Endothelial cell of umbilical vein (primary cell): ENCODE data around the gene FOXP1. TPM values are rescaled to one million over a fixed set of nuclear protein-coding genes. Genes with fewer than 3 reads are reported as not detected.
A peak's percentile ranks its signal among the peaks of the same experiment; 100 is the strongest.

Experiments
- BruUV-seq: library from RNA; stranded (reverse); fragments of 400-500 nt; replicated peaks from 2 replicates; lab custom pipeline; 2021; lab: Mats Ljungman, UMichigan
- CTCF ChIA-PET: fragments of 300-600, 350-600 bp; sonication (Branson Sonifier 250); formaldehyde crosslinking; loops from one replicate; lab custom pipeline; 2021; ENCODE audit warnings: antibody characterized with exemption, inconsistent platforms; lab: Charles Lee
- POLR2A ChIA-PET: fragments of 300-600, 350-600 bp; sonication (Branson Sonifier 250); formaldehyde crosslinking; loops from one replicate; lab custom pipeline; 2021; ENCODE audit warnings: antibody characterized with exemption, inconsistent platforms; lab: Charles Lee
- DNase-seq: peaks from one replicate; pipeline ENCODE4 v3.0.0-alpha.2; 2011; ENCODE audit warnings: low read depth, low spot score
- FAIRE-seq: peaks from 2 replicates; lab custom pipeline; 2011; peaks lifted over from hg19 to GRCh38; lab: Jason Lieb, UNC
- H2AFZ ChIP-seq: 2 replicates; pipeline ENCODE4 v1.6.0; 2012; ENCODE audit warnings: low read depth, low read length, control low read depth, inconsistent platforms
- H3K27ac ChIP-seq: 2 replicates; pipeline ENCODE4 v1.5.1; 2011; ENCODE audit warnings: low read depth, mild to moderate bottlenecking, control low read depth, low read length, moderate library complexity; ENCODE audit not compliant: insufficient read depth
- H3K27me3 ChIP-seq, 2 experiments: 2 replicates each; pipeline versions ENCODE4 v1.6.0 to v1.6.1; 2011; ENCODE audit warnings: low read length in 2 of 2, mixed read lengths in 1 of 2; ENCODE audit not compliant: control insufficient read depth in 2 of 2, insufficient read depth in 2 of 2
- H3K36me3 ChIP-seq, 2 experiments: 2 replicates in 1 of 2; 3 replicates in 1 of 2; pipeline ENCODE4 v1.5.1; 2011; ENCODE audit warnings: low read length in 2 of 2, mild to moderate bottlenecking in 1 of 2, moderate library complexity in 1 of 2; ENCODE audit not compliant: control insufficient read depth in 2 of 2, insufficient read depth in 2 of 2; ENCODE audit errors: extremely low read depth in 1 of 2
- H3K4me1 ChIP-seq: 3 replicates; pipeline ENCODE4 v1.5.1; 2011; ENCODE audit warnings: mild to moderate bottlenecking, low read length; ENCODE audit not compliant: control insufficient read depth, insufficient read depth; ENCODE audit errors: extremely low read depth
- H3K4me2 ChIP-seq: 2 replicates; pipeline ENCODE4 v1.6.1; 2011; ENCODE audit warnings: low read length, control low read depth, mixed read lengths; ENCODE audit not compliant: insufficient read depth
- H3K4me3 ChIP-seq, 3 experiments: fragments of 200-600 bp in 1 of 3; sonication (generic), shearing (Covaris generic) in 1 of 3; replicated peaks in 1 of 3; 2 replicates each; pipeline ENCODE4 v1.5.1; 2011 to 2016; ENCODE audit warnings: control low read depth in 3 of 3, low read length in 3 of 3, mild to moderate bottlenecking in 2 of 3, inconsistent platforms in 1 of 3, low read depth in 1 of 3, moderate library complexity in 1 of 3; ENCODE audit not compliant: insufficient read depth in 1 of 3
- H3K79me2 ChIP-seq: 2 replicates; pipeline ENCODE4 v1.6.0; 2012; ENCODE audit warnings: low read length, inconsistent platforms; ENCODE audit not compliant: control insufficient read depth, insufficient read depth
- H3K9ac ChIP-seq: replicated peaks from 2 replicates; pipeline ENCODE3; 2011; ENCODE audit warnings: low read length, control low read depth; ENCODE audit not compliant: insufficient read depth; ENCODE audit errors: extremely low read depth
- H3K9me1 ChIP-seq: replicated peaks from 3 replicates; pipeline ENCODE4 v1.6.0; 2011; ENCODE audit warnings: mild to moderate bottlenecking, low read length; ENCODE audit not compliant: control insufficient read depth, insufficient read depth; ENCODE audit errors: extremely low read depth
- H3K9me3 ChIP-seq: replicated peaks from 2 replicates; pipeline ENCODE4 v1.5.1; 2012; ENCODE audit warnings: low read length, inconsistent platforms; ENCODE audit not compliant: control insufficient read depth, insufficient read depth
- H4K20me1 ChIP-seq: replicated peaks from 2 replicates; pipeline ENCODE3; 2011; ENCODE audit warnings: mild to moderate bottlenecking, low read length; ENCODE audit not compliant: control insufficient read depth, insufficient read depth; ENCODE audit errors: extremely low read depth
- EZH2 ChIP-seq: IDR thresholded peaks from 2 replicates; pipeline ENCODE4 v1.6.1; 2012; ENCODE audit warnings: borderline replicate concordance, low read depth, mild to moderate bottlenecking, moderate library complexity, low read length, inconsistent platforms; ENCODE audit not compliant: severe bottlenecking
- FOS ChIP-seq: IDR thresholded peaks from 2 replicates; pipeline ENCODE4 v1.6.1; 2011; ENCODE audit warnings: mild to moderate bottlenecking, low read length, moderate library complexity, borderline replicate concordance; ENCODE audit not compliant: insufficient read depth
- GATA2 ChIP-seq: IDR thresholded peaks from 2 replicates; pipeline ENCODE4 v1.7.0; 2011; ENCODE audit warnings: low read depth, mild to moderate bottlenecking, moderate library complexity, mixed read lengths, low read length; ENCODE audit not compliant: insufficient read length, insufficient read depth
- JUN ChIP-seq: IDR thresholded peaks from 2 replicates; pipeline ENCODE4 v1.6.1; 2011; ENCODE audit warnings: borderline replicate concordance, low read depth; ENCODE audit not compliant: insufficient read length, insufficient read depth
- MYC ChIP-seq: IDR thresholded peaks from one replicate; pipeline ENCODE4 v1.6.1; 2011; ENCODE audit warnings: mild to moderate bottlenecking, low read depth, low read length
- POLR2A ChIP-seq: IDR thresholded peaks from 2 replicates; pipeline ENCODE4 v1.6.1; 2012; ENCODE audit warnings: low read depth, mild to moderate bottlenecking, control low read depth, low read length
- POLR2AphosphoS5 ChIP-seq: IDR thresholded peaks from 2 replicates; pipeline ENCODE4 v1.6.1; 2012; ENCODE audit warnings: low read depth, mild to moderate bottlenecking, control low read depth, low read length, moderate library complexity; ENCODE audit not compliant: insufficient read depth
- dilution Hi-C: fragments of 300-500 bp; cut with MboI; formaldehyde crosslinking; loops from one replicate; pipeline ENCODE4 v1.15.0; 2019; ENCODE audit warnings: low sequenced_read_pairs; ENCODE audit not compliant: extremely low pct_ligation_motif_present
- intact Hi-C: fragments of 100-400 bp; cut with micrococcal nuclease; formaldehyde crosslinking; loops from one replicate; pipeline ENCODE4 v1.10.0; 2022
- polyA plus RNA-seq, 4 experiments: library from polyadenylated mRNA; depleted of rRNA in 3 of 4; stranded (reverse) in 3 of 4; unstranded in 1 of 4; fragments of >200 nt; gene quantifications; 2 replicates each; pipeline versions ENCODE4 v1.2.1 to v1.2.3, GENCODE V29; 2011 to 2012; ENCODE audit warnings: missing spikeins in 1 of 4
- total RNA-seq: library from RNA; stranded (reverse); gene quantifications from 2 replicates; pipeline ENCODE4 v1.2.3, GENCODE V29; 2021
- TF ChIP-seq, protein P1 (sequence below): IDR thresholded peaks from 2 replicates; pipeline ENCODE4 v1.6.1; 2011; ENCODE audit not compliant: insufficient read depth, insufficient read length
- TF ChIP-seq, protein P2 (sequence below), 2 donors: IDR thresholded peaks; 1 replicate in 1 of 2; 2 replicates in 1 of 2; pipeline ENCODE4 v1.5.1; 2011; ENCODE audit warnings: low read length in 2 of 2, mild to moderate bottlenecking in 2 of 2, moderate library complexity in 2 of 2, control low read depth in 1 of 2, inconsistent platforms in 1 of 2, low read depth in 1 of 2; ENCODE audit not compliant: insufficient read depth in 1 of 2; ENCODE audit errors: extremely low read depth in 1 of 2

Gene FOXP1
- total and polyA plus RNA-seq, 2 donors (not counting 3 experiments of a cell fraction or from before 2014, with no cell fraction given) = 41.0 to 107 TPM

DNA sequence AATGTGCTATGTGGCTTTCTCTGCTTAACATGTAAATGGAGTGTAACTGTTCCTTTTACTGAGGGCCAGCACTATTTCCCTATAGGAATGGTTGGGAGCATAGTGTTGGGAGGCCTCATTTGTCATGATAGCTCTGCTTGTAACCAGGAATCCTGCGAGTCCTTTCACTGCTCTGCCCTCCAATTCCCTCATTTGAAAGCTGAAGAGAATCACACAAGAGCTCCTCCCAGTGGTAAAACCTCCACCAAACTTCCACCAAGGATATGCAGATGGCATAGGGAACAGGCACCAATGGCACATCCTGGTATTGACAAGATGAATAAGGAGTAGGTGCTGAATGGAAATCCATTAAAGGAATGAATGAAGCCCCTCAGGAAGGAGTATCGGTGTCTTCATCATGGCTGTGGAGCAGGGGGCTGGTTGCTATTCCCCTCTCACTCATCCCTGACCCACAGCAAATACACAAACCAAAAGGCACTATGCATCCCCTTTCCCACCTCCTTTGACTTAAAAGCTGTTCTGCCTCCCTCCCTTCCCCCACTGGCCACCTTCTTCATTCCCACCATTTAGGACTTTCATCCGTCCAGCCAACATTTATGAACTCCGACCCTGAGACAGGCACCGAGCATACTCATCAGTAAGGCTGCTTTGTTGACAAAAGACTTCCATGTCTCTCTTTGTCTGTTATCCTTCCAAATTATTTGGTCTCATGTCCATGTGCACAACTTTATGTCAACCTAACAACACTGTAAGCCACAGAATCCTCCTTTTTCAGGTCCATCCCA lies 560.8 kb downstream of the FOXP1 start:
- intact Hi-C loops (loop anchor here (1.0 kb wide), 2 partner anchors 305 to 472 kb away; no protein-coding TSS in a partner anchor), dilution Hi-C loops (no loop called here)
- Histone ChIP-seq H3K79me2 (peaks cover 70% of the 10 kb centered on the region), H3K27ac (no peak overlapping the region), H2AFZ (no peak overlapping the region), H3K9me3 (no peaks in the 10 kb centered on the region), H3K27me3 (no peaks in the 10 kb centered on the region), H3K9ac (no peak overlapping the region), H3K4me2 (no peak overlapping the region), H4K20me1 (no peaks in the 10 kb centered on the region), H3K4me1 (no peaks in the 10 kb centered on the region), H3K9me1 (no peaks in the 10 kb centered on the region), H3K36me3 (no peaks in the 10 kb centered on the region), H3K4me3 (no peak overlapping the region)
- DNase-seq (peak; percentile 52), FAIRE-seq (no peak)
- POLR2A ChIA-PET = no interaction called here
- CTCF ChIA-PET = interaction anchor here (0.6 to 3.7 kb wide), 28 partner anchors 10 to 932 kb away, joined by 3 to 41 read pairs (median 4); no protein-coding TSS in a partner anchor
- no TSS peak for BruUV-seq
- TF ChIP-seq, protein P1, sequence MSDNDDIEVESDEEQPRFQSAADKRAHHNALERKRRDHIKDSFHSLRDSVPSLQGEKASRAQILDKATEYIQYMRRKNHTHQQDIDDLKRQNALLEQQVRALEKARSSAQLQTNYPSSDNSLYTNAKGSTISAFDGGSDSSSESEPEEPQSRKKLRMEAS = no peak
- TF ChIP-seq, protein P2, sequence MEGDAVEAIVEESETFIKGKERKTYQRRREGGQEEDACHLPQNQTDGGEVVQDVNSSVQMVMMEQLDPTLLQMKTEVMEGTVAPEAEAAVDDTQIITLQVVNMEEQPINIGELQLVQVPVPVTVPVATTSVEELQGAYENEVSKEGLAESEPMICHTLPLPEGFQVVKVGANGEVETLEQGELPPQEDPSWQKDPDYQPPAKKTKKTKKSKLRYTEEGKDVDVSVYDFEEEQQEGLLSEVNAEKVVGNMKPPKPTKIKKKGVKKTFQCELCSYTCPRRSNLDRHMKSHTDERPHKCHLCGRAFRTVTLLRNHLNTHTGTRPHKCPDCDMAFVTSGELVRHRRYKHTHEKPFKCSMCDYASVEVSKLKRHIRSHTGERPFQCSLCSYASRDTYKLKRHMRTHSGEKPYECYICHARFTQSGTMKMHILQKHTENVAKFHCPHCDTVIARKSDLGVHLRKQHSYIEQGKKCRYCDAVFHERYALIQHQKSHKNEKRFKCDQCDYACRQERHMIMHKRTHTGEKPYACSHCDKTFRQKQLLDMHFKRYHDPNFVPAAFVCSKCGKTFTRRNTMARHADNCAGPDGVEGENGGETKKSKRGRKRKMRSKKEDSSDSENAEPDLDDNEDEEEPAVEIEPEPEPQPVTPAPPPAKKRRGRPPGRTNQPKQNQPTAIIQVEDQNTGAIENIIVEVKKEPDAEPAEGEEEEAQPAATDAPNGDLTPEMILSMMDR (IDR thresholded peaks at IDR 0.05; ENCODE audit: extremely low read depth in 1 of 2, insufficient read depth in 1 of 2, low read depth in 1 of 2, low read length in 2 of 2) = peak; percentile 20 to 30

DNA sequence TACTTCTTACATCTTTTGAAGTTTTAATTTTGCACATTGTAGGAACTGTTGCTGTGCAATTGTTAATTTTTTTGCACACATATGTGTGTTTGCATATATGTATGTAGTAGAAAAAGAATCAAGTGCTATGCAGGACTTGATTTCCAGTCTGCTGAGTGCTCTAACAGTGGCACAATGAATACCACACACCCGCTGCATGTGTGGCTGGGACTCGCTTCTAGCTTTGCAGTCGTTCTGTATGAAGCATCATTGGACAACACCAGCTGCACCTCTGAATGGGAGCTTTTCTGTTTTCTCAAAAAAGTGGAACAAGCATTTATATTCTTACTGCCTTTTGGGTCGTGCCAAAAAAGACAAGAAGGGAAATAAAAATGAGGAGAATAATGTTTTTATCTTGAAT lies 564.7 kb downstream of the FOXP1 start:
- no peaks in the 10 kb centered on the region for H3K27me3 ChIP-seq
- intact Hi-C loops (no loop called here), dilution Hi-C loops (no loop called here)
- H3K36me3 ChIP-seq = peaks cover 0 to 4% of the 10 kb centered on the region in 2 experiments
- BruUV-seq = no TSS peak
- no peaks in the 10 kb centered on the region for H4K20me1 ChIP-seq
- TF ChIP-seq EZH2 (no peak), POLR2A (no peak), GATA2 (no peak), MYC (no peak), JUN (no peak), FOS (no peak), POLR2AphosphoS5 (no peak)
- TF ChIP-seq, protein P2 (IDR thresholded peaks at IDR 0.05; ENCODE audit: extremely low read depth in 1 of 2, insufficient read depth in 1 of 2, low read depth in 1 of 2, low read length in 2 of 2) = no peak
- TF ChIP-seq, protein P1 = no peak
- CTCF ChIA-PET = interaction anchor here (1.1 to 1.8 kb wide), 2 partner anchors 12 to 302 kb away, joined by 3 to 8 read pairs; no protein-coding TSS in a partner anchor
- H3K9me3 ChIP-seq = no peaks in the 10 kb centered on the region
- peaks cover 50% of the 10 kb centered on the region for H3K79me2 ChIP-seq
- H3K4me3 ChIP-seq = no peak overlapping the region
- H3K9ac ChIP-seq = no peak overlapping the region
- no peak overlapping the region for H3K27ac ChIP-seq
- DNase-seq (no peak), FAIRE-seq (no peak)
- H3K9me1 ChIP-seq = no peaks in the 10 kb centered on the region
- no peak overlapping the region for H2AFZ ChIP-seq
- H3K4me2 ChIP-seq = no peak overlapping the region
- no peaks in the 10 kb centered on the region for H3K4me1 ChIP-seq
- POLR2A ChIA-PET = no interaction called here
